Left ventricle myocardium inferior (tissue), 1 donor: ENCODE measurements around the gene NTM. TPM values are rescaled to one million over a fixed set of nuclear protein-coding genes. Genes with fewer than 3 reads are reported as not detected.

ENCODE experiments used
- DNase-seq: peaks from one replicate; pipeline ENCODE4 v3.0.0-alpha.2; 2020
- H3K27ac ChIP-seq: fragments of 200-600 bp; replicated peaks from 2 replicates; pipeline ENCODE4 v1.8.0; 2021
- H3K27me3 ChIP-seq: fragments of 200-600 bp; 2 replicates; pipeline ENCODE4 v1.8.0; 2021; ENCODE audit warnings: low read depth
- H3K36me3 ChIP-seq: fragments of 200-600 bp; 2 replicates; pipeline ENCODE4 v1.8.0; 2021
- H3K4me1 ChIP-seq: fragments of 200-600 bp; 2 replicates; pipeline ENCODE4 v1.8.0; 2021
- H3K4me3 ChIP-seq: fragments of 200-600 bp; 2 replicates; pipeline ENCODE4 v1.8.0; 2021; ENCODE audit warnings: mild to moderate bottlenecking, moderate library complexity
- H3K9me3 ChIP-seq: fragments of 200-600 bp; replicated peaks from 2 replicates; pipeline ENCODE4 v1.8.0; 2021
- intact Hi-C: fragments of 100-400 bp; cut with micrococcal nuclease; formaldehyde crosslinking; loops from one replicate; pipeline ENCODE4 v1.11.0; 2022
- total RNA-seq: library from RNA; stranded (reverse); fragmentation: NEBNext Ultra II Directional; extraction: Animal tissue kit (Norgen Biotek cat#: 25700); gene quantifications from one replicate; pipeline ENCODE4 v1.2.1, GENCODE V29; 2021
- TF ChIP-seq, protein P1 (sequence below): fragments of 200-600 bp; IDR thresholded peaks from 2 replicates; pipeline ENCODE4 v1.8.0; 2021; ENCODE audit warnings: antibody characterized with exemption, mild to moderate bottlenecking, borderline replicate concordance
- donor health status: DM: no; HTN: yes; CAD: no; lungs with severe emphysema.

The NTM gene
- total RNA-seq, 1 donor from 2014 or later: 1.0 TPM

DNA sequence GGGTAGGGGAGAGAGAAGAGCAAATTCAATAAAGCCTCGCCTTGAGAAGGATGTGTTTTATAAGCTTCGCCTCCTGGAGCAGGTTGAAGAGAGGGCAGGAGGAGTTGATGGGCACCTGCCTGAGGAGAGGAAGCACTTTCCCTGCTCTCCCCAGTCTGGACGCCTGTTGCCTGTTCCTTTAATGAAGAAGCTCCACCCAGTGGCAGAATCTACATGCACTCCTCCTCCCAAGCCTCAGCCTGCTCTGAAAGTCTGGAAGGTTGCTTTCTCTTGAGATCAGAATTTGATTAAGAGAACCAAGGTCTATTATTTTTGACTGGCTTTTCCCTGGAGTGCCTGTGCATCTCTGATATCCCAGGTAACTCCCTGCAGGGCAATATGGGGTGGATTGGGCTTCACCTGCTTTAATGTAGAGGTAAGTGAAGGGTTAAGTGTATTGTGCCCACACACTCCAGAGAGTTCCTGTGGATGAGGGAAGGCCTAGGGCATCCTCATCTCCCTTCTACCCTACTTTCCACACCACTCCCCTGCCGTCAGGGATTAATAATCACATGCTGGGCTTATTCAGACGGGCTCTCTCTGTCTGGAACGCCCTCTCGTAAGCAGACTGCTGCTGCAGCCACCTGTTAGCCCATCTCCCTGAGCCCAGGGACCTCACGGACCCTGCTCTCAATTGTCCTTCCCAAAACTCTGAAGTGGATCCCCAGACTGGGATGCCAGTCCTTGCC is 22.3 kb downstream of the NTM start:
- intact Hi-C loops: no loop called here
- Histone ChIP-seq H3K4me1 (no peaks in the 10 kb centered on the region), H3K27ac (no peak overlapping the region), H3K27me3 (peaks cover 29% of the 10 kb centered on the region), H3K9me3 (no peaks in the 10 kb centered on the region), H3K36me3 (no peaks in the 10 kb centered on the region), H3K4me3 (no peak overlapping the region)
- DNase-seq: no peak
- TF ChIP-seq, protein P1, sequence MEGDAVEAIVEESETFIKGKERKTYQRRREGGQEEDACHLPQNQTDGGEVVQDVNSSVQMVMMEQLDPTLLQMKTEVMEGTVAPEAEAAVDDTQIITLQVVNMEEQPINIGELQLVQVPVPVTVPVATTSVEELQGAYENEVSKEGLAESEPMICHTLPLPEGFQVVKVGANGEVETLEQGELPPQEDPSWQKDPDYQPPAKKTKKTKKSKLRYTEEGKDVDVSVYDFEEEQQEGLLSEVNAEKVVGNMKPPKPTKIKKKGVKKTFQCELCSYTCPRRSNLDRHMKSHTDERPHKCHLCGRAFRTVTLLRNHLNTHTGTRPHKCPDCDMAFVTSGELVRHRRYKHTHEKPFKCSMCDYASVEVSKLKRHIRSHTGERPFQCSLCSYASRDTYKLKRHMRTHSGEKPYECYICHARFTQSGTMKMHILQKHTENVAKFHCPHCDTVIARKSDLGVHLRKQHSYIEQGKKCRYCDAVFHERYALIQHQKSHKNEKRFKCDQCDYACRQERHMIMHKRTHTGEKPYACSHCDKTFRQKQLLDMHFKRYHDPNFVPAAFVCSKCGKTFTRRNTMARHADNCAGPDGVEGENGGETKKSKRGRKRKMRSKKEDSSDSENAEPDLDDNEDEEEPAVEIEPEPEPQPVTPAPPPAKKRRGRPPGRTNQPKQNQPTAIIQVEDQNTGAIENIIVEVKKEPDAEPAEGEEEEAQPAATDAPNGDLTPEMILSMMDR: peak; percentile 14

DNA sequence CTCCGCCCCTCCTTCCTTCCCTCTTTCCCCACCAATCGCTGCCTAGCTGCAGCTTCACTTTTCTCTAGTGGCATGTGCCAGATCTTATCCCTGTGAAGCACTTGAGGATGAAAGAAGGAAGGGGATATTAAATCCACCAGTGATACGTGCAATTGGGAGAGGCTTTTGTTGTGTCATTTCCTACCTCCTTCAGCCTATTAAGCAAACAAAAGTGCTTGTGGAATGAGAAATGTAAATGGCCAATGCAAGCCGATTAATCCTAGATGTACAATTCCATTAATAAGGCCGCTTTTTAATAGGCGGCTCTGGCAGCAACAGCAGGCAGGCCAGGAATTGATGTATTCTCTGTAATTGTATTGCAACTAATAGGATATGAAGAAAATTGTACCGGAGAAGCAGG is 23.3 kb downstream of the NTM start:
- TF ChIP-seq, protein P1: no peak
- intact Hi-C loops: no loop called here
- H3K27me3 ChIP-seq: peaks cover 24% of the 10 kb centered on the region
- H3K36me3 ChIP-seq: no peaks in the 10 kb centered on the region
- no peak overlapping the region for H3K27ac ChIP-seq
- DNase-seq: no peak
- no peaks in the 10 kb centered on the region for H3K9me3 ChIP-seq
- H3K4me3 ChIP-seq: no peak overlapping the region
- H3K4me1 ChIP-seq: no peaks in the 10 kb centered on the region

DNA sequence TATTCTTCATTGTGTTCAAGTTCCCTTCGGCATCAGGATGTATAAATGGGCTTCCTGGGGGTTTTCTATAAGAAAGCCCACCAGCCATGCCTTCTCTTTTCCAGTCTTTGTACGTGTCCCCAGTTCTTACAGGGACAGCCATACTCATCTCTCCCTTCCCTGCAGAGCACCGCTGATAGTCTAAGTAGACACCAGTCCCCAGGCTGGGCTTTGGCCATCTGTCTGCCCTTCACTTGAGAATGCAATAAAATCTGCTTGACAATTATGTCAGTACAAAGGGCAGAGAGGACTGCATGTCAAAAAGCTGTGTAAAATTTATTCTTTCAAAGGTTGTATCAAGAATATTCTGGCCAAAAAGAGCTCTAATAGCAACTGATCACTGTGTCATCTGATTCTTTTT is 27.3 kb downstream of the NTM start:
- H3K36me3 ChIP-seq: no peaks in the 10 kb centered on the region
- no peak overlapping the region for H3K27ac ChIP-seq
- no peak overlapping the region for H3K4me3 ChIP-seq
- H3K27me3 ChIP-seq: peaks cover 17% of the 10 kb centered on the region
- H3K4me1 ChIP-seq: no peaks in the 10 kb centered on the region
- intact Hi-C loops: no loop called here
- no peaks in the 10 kb centered on the region for H3K9me3 ChIP-seq
- DNase-seq: no peak
- TF ChIP-seq, protein P1: no peak

DNA sequence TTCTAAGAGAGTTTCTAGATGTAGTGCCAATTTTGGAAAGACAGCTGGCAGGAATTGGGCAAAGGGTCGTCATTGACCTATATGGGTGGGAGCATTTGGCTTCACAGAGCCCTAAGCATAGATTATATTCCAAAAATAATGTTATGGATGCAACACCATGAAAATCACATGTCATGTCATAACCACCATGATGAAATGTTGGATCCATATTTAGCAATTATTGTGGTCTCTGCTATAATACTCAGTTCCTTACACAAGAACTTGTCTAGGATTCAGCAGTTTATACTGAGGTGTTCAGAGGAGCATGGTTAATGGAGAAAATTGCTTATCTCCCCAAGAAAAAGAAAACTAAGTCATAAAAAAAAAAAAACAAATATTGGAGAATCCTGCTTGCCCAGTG is 31.6 kb downstream of the NTM start:
- Histone ChIP-seq H3K27ac (no peak overlapping the region), H3K4me3 (no peak overlapping the region), H3K9me3 (no peaks in the 10 kb centered on the region), H3K36me3 (no peaks in the 10 kb centered on the region), H3K27me3 (peaks cover 27% of the 10 kb centered on the region), H3K4me1 (no peaks in the 10 kb centered on the region)
- intact Hi-C loops: no loop called here
- TF ChIP-seq, protein P1: no peak
- DNase-seq: no peak

DNA sequence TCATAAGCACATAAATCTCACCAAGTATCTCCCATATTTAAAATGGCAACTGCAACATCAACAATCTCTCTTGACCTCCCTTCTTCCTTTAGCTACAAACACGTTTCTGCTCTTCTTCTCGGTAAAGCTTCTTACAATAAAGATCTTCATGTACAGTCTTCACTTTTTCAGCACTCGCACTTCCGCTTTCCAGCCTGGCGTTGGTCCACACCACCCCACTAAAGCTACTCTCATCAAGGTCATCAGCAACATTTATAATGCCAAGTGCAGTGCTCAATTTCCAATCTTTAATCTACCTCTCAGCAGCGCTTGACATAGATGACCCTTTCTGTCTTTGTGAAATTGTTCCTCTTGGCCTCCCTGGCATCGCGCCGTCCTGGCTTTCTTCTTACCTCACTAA is 33.6 kb downstream of the NTM start:
- Histone ChIP-seq H3K9me3 (no peaks in the 10 kb centered on the region), H3K27me3 (peaks cover 19% of the 10 kb centered on the region), H3K4me1 (no peaks in the 10 kb centered on the region), H3K27ac (no peak overlapping the region), H3K4me3 (no peak overlapping the region), H3K36me3 (no peaks in the 10 kb centered on the region)
- DNase-seq: no peak
- TF ChIP-seq, protein P1: no peak
- intact Hi-C loops: no loop called here
